ENCODE data around the gene C19orf73.

Gene C19orf73, protein sequence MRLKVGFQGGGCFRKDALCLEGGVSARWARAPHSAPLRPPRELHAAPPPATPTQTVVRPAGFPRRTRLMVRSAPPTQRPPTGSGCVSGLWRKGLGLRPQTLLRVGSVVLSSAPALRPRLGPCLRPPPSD

DNA sequence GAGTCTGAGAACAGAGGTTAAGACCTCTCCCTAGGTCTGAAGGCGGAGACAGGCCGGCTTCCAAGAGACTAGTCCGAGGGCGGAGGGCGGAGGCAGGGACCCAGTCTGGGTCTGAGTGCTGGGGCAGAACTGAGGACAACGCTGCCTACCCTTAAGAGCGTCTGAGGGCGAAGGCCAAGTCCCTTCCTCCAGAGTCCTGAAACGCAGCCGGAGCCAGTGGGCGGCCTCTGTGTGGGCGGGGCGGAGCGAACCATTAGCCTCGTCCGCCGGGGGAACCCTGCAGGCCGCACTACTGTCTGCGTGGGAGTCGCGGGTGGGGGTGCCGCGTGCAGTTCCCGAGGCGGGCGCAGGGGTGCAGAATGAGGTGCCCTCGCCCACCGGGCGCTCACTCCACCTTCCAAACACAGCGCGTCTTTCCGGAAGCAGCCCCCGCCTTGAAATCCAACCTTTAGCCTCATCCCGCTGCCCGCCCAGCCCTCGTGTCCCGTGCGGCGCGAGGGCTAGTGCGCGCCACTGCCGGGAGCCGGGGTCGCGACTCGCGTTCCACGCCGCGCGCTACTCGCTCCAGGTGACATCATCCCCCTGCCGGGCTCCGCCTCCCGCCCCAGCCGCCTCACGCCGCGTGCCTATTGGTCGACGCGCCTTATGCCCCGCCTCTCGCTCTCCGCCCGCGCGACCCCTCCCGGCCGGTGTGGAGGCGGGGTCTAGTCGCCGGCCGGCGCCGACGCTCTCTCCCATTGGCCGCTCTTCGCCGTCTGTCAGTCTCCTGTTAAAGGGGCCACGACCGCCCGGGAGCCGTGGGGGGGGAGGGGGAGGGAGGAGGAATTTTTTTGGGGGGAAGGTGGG is at the start of gene C19orf73:
Gene C19orf73 (minus strand): TSS at position 579 of the 846 bp plus-strand sequence. CDS start 121 bp downstream, at position 458.
- DNase-seq (ENCODE audit: low spot score), result peak; percentile 96

DNA sequence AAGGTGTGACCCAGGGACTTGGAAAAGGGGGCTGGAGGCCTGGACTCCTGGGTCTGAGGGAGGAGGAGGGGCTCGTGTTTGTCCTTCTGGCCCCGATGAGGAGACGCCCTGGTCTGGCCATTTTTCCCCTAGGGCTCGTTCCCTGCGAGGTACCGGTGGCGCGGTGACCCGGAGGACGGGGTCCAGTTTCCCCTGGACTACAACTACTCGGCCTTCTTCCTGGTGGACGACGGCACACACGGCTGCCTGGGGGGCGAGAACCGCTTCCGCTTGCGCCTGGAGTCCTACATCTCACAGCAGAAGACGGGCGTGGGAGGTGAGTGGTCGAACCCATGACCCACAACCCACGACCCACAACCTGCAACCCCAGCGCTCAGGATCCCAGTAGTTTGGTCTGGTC is 49.5 kb upstream of the C19orf73 start:
- DNase-seq (ENCODE audit: low spot score), result no peak

DNA sequence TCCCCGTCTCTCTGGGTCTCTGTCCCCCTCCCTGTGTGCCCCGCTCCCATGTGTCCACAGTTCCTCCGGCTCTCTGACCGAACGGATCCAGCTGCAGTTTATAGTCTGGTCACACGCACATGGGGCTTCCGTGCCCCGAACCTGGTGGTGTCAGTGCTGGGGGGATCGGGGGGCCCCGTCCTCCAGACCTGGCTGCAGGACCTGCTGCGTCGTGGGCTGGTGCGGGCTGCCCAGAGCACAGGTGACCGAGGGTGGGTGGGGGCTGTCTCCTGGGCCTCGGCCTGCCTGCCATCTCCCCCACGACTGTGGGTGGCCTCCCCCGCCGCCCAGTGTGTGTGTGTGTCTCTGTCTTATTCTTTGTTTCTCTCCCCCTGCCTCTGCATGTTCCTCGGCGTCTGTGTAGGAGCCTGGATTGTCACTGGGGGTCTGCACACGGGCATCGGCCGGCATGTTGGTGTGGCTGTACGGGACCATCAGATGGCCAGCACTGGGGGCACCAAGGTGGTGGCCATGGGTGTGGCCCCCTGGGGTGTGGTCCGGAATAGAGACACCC is 49.0 kb upstream of the C19orf73 start:
- DNase-seq (ENCODE audit: low spot score), result no peak

DNA sequence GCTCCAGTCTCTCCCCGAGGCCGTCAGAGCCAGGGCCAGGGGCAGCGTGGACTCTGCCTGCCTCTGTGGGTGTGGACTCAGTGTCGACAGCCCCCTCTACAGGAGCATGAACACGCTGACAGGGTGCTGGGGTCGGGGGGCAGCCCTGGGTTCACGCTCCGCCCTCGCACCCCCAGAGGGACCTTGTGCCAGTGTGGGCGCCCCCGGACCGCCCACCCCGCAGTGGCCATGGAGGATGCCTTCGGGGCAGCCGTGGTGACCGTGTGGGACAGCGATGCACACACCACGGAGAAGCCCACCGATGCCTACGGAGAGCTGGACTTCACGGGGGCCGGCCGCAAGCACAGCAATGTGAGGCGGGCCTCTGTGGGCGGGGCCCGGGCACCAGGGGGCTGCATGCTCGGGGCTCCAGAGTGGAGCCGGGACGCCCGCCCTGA is 46.9 kb upstream of the C19orf73 start:
- no peak for DNase-seq (ENCODE audit: low spot score)

DNA sequence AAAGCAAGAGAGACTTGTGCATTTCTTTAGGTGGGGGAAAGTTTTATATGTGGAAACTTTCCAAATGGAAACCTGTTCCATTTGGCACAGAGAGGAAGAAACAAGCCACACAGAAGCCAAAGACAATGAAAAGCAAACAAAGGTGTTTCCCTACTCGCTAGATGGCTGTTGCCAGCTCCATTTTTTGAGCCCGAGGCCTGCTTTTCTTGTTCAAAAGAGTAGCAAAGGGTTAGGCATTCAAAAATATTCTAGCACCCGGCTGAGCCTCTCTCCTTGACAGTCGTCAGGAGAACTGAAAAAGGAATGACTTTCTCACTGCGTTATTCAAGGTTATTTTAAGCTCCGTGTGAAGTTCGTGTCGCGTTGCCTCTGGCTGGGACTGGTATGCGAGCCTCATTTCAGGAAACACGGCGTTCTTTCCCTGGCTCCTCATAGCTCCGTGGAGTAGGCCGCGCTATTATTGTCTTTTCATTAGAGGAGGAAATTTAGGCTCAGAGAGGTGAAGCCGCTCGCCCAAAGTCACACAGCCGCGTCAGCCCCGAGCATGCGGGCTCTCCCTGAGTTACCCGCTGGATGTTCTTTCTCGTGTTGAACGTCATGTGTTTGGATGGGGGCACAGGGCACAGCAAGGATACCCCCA is 46.3 kb upstream of the C19orf73 start:
- DNase-seq (ENCODE audit: low spot score), result no peak

DNA sequence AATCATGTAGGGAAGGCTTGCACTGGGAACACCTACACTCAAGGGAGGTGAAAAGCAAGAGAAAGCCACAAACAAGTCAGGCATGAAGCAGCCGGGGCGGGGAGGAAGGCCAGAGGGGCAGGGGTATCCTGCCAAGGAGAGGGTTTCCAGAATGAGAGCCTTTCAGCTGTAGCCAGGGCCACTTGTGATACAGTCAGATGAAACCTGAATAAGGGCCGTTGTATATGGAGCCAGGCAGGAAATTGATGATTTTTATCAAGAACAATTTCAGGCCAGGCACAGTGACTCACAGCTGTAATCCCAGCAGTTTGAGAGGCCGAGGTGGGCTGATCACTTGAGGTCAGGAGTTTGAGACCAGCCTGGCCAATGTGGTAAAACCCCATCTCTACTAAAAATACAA is 43.0 kb upstream of the C19orf73 start:
- DNase-seq (ENCODE audit: low spot score), result no peak

DNA sequence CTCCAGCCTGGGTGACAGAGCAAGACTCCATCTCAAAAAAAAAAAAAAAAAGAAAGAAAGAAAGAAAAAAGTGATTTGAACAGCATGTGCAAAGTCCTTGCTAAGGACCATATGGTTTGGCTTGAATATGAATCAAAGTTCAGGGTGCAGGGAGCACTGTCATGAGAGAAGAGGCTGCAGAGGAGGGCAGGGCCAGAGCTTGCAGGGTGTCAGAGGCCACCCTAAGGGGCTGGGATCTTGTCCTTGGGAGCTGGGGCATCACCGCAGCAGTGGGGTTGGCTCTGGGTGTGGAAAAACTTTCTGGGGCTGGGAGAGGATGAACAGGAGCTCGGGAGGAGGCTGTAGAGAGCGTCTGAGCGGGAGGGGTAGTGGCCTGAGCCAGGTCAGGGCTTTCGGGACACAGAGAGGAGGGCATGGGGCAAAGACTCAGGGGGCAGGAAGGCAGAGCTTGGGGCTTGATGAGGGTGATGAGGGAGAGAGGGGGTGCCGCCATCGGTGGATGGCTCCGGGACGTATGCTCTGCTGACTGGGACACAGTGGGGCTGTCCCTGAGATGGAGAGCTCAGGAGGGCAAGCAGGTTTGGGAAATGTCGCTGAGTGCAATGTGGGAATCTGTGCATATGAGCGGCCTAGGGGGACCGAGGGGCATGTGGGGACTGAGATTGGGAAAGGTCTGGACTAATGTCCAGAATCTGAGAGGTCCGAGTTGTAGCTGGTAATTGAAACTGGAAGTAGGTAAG is 41.7 kb upstream of the C19orf73 start:
- DNase-seq (ENCODE audit: low spot score), result no peak

DNA sequence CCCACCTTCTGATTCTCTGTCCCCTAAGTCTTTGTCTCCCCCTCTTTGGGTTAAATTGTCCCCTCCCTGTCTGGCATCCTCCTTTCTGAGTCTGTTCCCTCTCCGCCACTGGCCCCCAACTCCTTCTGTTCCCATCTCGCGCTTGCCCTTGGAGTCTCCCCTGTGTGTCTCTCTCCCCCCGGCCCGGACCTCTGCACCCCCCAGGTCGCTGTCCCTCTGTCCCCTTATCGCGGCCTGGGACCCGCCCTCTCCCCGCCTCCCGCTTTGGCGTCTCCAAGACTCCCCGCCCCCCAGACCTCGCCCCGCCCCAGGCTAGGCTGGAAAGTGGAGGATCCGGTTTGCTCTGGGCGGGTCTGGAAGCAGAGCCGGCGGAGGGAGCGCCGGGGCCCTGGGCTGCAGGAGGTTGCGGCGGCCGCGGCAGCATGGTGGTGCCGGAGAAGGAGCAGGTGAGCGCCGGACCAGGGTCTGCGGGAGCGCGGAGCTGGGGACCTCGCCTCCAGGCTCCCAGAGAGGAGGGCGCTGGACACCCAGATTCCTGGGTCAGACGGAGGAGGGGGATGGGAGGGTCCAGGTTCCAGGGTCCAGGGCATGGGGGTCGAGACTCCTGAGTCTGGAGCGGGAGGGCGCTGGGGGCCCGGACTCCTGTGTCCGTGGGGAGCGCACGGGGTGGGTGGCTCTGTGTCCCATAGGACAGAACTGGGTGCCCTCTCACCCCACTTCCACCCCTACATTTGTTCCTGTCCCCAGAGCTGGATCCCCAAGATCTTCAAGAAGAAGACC is 38.7 kb upstream of the C19orf73 start, which contains the start of gene TRPM4:
Gene TRPM4 (plus strand): TSS at position 348 of the 780 bp plus-strand sequence. CDS start 75 bp downstream, at position 423.
- no peak for DNase-seq (ENCODE audit: low spot score)

DNA sequence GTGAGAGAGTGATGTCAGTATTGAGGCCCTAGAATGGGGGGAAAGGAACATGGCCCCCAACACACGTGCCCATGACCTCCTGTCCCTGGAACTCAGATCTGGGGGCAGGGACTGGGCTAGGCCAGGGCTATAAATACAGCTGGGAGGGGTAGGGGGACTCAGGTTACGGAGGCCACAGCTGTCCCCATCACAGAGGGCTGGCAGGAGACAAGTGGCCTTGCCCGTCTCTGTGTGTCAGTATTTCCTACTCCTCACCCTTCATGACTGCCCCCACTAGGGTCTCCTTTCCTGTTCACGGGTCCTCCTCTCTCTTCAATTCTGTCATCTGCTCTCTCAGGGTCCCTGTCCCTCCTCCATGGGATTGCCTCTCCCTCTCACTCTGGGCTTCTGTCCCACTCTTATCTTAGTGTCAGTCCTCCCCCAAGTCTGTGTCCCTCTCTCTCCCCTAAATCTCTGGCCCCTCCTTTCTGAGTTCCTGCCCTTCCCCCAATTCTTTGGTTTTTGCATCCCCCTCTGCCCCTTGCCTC is 36.9 kb upstream of the C19orf73 start:
- no peak for DNase-seq (ENCODE audit: low spot score)

DNA sequence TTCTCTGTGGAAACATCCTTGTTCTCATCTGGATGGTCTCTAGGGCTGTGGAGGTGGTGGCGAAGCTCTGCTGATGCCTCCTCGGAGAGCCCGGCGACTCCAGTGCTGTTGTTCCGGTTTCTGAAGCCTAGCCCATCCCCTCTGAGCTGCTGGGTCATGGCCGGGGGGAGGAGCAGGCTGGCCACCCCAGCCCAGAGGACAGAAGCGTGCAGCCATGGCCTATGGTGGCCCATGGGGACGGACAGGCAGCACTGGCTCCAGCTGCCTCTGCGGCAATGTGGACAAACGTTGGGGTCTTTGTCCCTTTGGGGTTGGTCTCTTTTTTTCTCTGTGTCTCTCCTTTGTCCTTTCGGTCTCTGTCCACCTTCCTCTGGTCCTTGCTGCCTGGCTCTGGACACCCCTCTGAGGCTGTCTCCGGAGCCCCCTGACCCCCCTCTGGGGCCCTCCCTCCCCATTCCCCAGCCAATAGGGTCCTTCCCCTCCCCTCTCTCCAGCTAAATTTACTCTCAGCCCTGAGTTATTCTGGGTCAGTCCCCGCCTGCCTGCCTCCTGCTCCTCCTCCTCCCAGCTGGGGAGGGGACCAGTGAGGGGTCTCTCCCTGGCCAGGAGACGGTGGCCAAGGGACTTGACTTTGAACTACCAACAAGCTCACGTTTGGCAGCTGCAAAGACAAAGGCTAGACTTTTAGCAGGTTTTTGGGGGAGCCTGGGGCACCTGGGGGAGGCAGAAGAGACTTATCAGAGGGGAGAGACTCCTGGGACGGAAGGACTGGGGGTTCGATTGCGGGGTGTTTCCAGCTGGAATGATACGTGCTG is 36.3 kb upstream of the C19orf73 start, which contains the start of gene HRC:
Gene HRC (minus strand): TSS at position 392 of the 815 bp plus-strand sequence. CDS start 159 bp downstream, at position 233.
- no peak for DNase-seq (ENCODE audit: low spot score)

DNA sequence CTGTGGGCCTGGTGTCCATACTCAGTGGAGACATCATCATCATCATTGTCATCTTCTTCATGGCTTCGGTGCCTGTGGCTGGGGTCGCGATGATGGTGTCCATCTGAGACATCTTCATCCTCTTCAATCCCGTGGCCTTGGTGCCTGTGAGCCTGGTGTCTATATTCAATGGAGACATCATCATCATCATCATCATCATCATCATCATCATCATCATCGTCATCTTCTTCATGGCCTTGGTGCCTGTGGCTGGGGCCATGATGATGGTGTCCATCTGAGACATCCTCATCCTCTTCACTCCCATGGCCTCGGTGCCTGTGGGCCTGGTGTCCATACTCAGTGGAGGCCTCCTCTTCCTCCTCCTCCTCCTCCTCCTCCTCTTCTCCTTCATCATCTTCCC is 35.3 kb upstream of the C19orf73 start:
- DNase-seq (ENCODE audit: low spot score), result no peak

DNA sequence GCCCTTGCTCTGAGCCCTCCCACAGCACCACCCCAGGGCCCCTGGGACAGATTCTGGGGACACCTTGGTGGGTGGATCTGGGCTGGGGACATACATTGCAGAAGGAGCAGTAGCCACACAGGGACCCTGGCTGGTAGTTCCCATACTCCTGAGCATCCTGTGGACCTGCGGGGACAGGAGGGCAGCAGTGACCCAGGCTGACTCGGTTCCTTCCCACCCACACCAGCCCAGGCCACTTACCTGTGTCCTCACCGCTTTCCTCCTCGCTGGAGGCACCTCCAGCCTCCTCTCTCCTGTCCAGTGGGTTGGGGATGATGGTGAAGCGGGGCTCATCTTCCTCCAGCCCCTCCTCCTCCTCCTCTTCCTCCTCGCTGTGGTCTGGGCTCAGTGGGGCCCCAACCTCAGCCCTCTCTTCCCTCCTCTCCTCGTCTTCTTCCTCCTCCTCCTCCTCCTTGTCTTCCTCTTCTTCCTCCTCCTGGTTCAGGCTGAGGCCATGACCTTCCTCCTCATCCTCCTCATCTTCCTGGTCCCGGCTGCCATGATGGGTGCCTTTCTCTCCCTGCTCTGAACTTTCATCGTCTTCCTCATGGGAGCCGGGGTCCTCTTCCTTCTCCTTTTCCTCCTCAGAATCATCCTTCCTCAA is 34.3 kb upstream of the C19orf73 start:
- no peak for DNase-seq (ENCODE audit: low spot score)

DNA sequence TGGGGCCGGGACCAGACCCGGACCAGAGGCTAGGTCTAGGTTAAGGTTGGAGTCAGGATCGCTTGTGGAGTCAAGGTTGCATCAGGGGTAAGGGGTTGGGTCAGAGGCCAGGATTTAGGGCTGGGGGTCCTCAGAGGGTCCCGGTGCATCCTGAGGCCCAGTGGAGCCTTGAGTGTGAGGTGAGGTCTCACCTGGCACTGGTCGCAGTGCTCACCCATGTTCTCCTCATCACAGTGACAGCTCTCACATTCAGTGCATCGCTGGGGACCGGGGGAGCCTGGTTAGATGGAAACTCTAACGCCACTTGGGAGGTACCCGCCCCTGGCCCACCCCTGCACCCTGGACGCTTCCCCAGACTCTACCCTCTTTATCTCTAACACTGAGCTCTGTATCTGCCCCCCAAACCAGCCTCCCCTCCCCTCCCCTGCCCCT is 33.2 kb upstream of the C19orf73 start:
- DNase-seq (ENCODE audit: low spot score), result no peak

DNA sequence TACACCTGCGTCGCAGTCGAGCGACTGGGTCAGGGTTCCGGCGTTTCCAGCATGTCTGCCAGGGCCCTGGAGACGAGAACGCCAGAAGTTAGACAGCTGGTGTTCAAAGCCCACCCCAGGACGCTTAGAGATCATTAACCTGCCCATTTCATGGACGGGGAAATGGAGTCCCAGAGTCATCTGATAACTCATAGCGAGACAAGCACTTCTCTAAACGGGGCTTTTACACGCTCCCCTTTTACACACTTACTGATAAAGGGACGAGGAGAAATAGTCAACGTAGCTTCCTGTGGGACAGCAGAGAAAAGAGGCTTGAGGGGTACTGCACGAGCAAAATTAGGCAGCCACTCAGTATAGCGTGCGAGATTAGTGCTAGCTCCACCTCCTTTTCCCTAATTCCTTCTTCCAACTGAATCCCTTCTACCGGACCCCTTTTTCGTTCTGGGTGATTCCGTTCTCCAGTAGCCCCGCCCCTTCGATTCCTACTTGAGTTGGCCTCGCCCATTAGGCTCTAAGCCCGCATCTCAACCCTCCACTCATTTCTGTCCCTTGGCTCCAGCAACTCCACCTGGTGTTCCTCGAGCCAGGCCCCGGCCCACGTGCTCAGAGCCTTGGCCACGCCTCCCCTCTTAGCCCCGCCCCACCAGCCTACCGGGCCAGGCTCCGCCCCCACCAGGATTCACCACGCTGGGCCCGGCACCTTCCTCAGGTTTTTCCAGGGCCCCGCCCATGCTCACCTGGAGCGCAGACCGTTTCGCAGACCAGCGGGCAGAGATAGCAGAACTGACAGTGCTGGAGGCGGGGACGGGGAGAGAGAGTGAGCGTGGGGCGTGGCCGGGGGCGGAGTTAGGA is 32.5 kb upstream of the C19orf73 start:
- DNase-seq (ENCODE audit: low spot score), result no peak

DNA sequence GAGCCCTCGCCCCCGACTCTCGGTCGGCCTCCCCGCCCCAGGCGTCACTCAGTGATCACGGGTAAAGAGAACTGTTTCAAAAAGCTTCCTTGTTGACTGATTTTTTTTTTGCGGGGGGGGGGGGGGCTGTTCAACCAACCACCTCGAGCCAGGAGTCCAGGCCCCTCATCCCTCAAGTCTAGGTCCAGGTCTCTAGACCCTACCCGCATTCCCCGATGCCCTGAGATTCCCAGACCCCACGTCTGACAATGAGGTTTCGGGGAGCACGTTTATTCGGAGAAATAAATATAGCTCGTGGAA is 32.0 kb upstream of the C19orf73 start:
- no peak for DNase-seq (ENCODE audit: low spot score)

DNA sequence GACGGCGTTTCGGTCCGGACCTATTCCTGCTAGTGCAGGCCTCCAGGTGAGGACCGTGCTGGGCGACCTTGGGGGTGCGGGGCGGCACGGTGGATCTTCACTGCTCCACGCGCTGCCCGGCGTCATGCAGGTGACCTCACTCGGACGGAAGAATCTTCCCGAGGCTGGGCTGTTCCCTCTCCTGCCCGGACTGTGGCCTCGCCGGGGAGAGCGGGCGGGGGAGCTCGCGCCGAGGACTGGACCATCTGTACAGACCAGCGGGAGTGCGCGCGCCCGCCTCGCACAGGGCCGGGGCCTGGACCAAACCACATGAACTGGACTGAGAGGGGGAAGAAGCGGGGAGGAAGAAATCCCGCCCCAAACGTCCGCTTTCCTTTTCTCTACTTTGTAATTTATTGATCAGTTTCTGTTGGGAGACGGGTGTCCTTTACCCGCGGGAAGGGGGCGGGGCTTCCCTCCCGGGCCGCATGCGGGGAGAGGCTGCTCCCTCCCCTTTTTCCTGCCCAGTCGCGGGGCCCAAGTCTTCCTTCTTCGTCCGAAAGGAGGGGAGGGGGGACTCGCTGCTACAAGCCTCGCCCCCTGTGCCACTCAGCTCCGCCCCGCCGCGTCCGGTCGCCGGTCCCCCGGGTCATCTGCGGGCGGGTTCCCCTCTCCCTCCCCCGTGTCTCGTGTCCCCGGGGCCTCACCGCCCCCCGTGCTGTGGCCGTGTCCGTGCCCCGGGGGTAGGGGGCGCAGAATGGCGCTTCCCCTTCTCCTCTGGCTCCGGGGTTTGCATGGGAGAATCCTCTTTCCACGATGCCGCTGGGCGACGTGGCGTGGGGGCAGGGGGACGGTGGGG is 31.4 kb upstream of the C19orf73 start:
- DNase-seq (ENCODE audit: low spot score), result peak; percentile 79

DNA sequence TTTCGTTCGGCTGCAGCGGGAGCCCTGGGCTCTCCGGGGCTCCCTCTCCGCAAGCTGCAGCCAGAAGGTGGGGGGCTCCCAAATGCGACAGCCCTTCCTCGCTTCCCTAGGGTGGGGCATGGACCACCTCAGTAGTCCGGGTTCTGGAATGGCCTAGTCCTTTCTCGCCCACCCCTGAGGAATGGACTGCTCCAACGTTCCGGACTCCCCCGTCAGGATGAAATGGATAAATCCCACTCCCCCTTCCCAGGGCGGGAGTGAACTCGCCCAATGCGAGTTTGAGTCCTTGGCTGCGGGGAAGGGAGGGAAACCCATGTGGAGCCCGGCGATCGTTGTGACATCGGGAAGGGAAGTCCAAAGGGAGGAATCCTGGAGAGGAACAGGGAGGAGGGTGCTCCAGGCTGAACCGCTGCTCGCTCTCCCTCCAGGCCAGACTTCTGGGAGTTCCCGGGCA is 30.7 kb upstream of the C19orf73 start:
- DNase-seq (ENCODE audit: low spot score), result peak; percentile 70

Data from globus pallidus (tissue), 1 donor.